Purkinje cell (primary cell): ENCODE measurements around the gene DYTN. TPM values are rescaled to one million over a fixed set of nuclear protein-coding genes. Genes with fewer than 3 reads are reported as not detected.

ENCODE experiments used
- polyA plus RNA-seq: library from polyadenylated mRNA; unstranded; fragments of >200 nt; fragmentation: Nextera tagmentation; gene quantifications from 2 replicates; pipeline ENCODE4 v1.2.1, GENCODE V29; 2014

Gene DYTN
- polyA plus RNA-seq, result not detected in 2 replicates

GRCh38 chr2:206718296-206718695, at the start of gene DYTN:
Gene DYTN (minus strand): TSS chr2:206718396. CDS start chr2:206718279, 117 bp downstream.

GRCh38 chr2:206765242-206766056, 47.3 kb upstream of the DYTN start, which contains the start of the genes FASTKD2 and MDH1B:
Gene FASTKD2 (plus strand): TSS chr2:206765606. CDS start chr2:206766694, 1,088 bp downstream.
Gene MDH1B (minus strand): TSS chr2:206765328. CDS start chr2:206765271, 57 bp downstream.

GRCh38 chr2:206642075-206643025, 75.8 kb downstream of the DYTN start, which contains the start of gene FAM237A:
Gene FAM237A (plus strand): TSS chr2:206642487. CDS start chr2:206644237, 1,750 bp downstream.

Other genes starting within 250 kb of the DYTN start
- gene FAM237A, start 75.9 kb downstream of the DYTN start, polyA plus RNA-seq, result 7.1 and 7.4 TPM in 2 replicates
- gene MDH1B, start 46.9 kb upstream of the DYTN start, polyA plus RNA-seq, result 11.8 TPM in 2 replicates
- gene FASTKD2, start 47.2 kb upstream of the DYTN start, polyA plus RNA-seq, result 26.2 and 37.6 TPM in 2 replicates
- 0.20 TPM in 1 of 2 replicates, not detected in the other for gene CPO, start 221.1 kb upstream of the DYTN start, polyA plus RNA-seq